Breast epithelium (tissue), 3 donors: ENCODE data around the gene SFSWAP.

ENCODE experiments used
- POLR2A ChIP-seq: fragments of 450-650 bp; IDR thresholded peaks from one replicate; pipeline ENCODE4 v1.6.1; 2016; ENCODE audit warnings: antibody characterized with exemption, mild to moderate bottlenecking, moderate library complexity
- POLR2AphosphoS5 ChIP-seq, 3 donors: sonication (generic); formaldehyde crosslinking; IDR thresholded peaks; one replicate each; pipeline ENCODE4 v1.6.1; 2017; ENCODE audit warnings: antibody characterized with exemption in 3 of 3
- TF ChIP-seq, protein P1 (sequence below), 3 donors: fragments of 450-650 bp; IDR thresholded peaks; one replicate each; pipeline ENCODE4 v1.5.1; 2016 to 2017; ENCODE audit warnings: antibody characterized with exemption in 3 of 3, mild to moderate bottlenecking in 3 of 3, moderate library complexity in 3 of 3

DNA sequence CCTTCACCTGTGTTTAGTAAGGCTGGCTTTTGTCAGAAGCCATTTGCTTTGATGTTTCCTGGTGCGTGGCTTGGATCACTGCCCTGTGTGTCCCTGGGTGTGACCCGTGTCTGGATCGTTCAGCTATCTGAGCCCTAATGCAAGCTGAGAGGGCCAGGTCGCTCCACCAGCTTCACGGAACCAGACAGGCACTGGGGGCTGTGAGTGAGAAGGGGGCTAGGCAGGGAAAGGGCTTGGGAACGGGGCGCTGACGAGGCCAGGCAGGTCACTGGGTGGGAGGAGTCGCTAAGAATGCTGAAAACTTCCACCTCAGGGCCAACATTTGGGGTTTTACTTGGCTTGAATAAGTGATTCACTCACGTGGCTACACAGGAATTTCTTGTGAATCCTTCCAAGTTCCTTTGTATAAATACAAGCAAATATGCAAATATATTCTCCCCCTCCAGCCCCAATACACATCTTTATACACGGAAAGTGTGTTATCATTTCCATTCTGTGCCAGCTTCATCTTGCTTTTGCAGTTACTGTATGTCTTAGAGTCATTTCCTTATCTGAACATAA lies 93.2 kb downstream of the SFSWAP start:
- TF ChIP-seq, protein P1, sequence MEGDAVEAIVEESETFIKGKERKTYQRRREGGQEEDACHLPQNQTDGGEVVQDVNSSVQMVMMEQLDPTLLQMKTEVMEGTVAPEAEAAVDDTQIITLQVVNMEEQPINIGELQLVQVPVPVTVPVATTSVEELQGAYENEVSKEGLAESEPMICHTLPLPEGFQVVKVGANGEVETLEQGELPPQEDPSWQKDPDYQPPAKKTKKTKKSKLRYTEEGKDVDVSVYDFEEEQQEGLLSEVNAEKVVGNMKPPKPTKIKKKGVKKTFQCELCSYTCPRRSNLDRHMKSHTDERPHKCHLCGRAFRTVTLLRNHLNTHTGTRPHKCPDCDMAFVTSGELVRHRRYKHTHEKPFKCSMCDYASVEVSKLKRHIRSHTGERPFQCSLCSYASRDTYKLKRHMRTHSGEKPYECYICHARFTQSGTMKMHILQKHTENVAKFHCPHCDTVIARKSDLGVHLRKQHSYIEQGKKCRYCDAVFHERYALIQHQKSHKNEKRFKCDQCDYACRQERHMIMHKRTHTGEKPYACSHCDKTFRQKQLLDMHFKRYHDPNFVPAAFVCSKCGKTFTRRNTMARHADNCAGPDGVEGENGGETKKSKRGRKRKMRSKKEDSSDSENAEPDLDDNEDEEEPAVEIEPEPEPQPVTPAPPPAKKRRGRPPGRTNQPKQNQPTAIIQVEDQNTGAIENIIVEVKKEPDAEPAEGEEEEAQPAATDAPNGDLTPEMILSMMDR (IDR thresholded peaks at IDR 0.05) = no peak
- TF ChIP-seq POLR2A (no peak), POLR2AphosphoS5 (IDR thresholded peaks at IDR 0.05) (no peak)
